ENCODE measurements around the gene DUOX2. TPM values are rescaled to one million over a fixed set of nuclear protein-coding genes. Genes with fewer than 3 reads are reported as not detected.

Gene DUOX2
- total RNA-seq, 3 donors from 2014 or later (not counting 1 experiment from before 2014, with no cell fraction given) = 2.5 TPM; not detected in 2

GRCh38 chr15:45155739-45156138 lies 41.8 kb upstream of the DUOX2 start:
- H3K27ac Mint-ChIP-seq = no peak overlapping the region
- H3K27ac ChIP-seq (ENCODE audit: low read length) = no peak overlapping the region
- H3K9me3 Mint-ChIP-seq = no peaks in the 10 kb centered on the region
- H3K4me1 Mint-ChIP-seq = peaks cover 14 to 32% of the 10 kb centered on the region in 2 donors
- H3K4me1 ChIP-seq (ENCODE audit: control insufficient read depth, insufficient read depth, low read length) = no peaks in the 10 kb centered on the region
- no peaks in the 10 kb centered on the region for H3K27me3 Mint-ChIP-seq (ENCODE audit: low read depth in 2 of 2)
- ATAC-seq (no peak), DNase-seq (no peak)
- no peak for TF ChIP-seq CTCF (IDR thresholded peaks at IDR 0.05)
- no peaks in the 10 kb centered on the region for H3K9me3 ChIP-seq (ENCODE audit: control insufficient read depth, insufficient read depth, low read length)
- no peak overlapping the region for H3K4me3 ChIP-seq (ENCODE audit: low read length)
- 89% methylated on average over 8 of the region's 8 CpGs for WGBS (ENCODE audit: insufficient coverage)
- no peak overlapping the region for H3K4me3 Mint-ChIP-seq
- intact Hi-C loops (cut with micrococcal nuclease) = no loop called here
- no peaks in the 10 kb centered on the region for H3K36me3 Mint-ChIP-seq
- peaks cover 3% of the 10 kb centered on the region for H3K36me3 ChIP-seq (ENCODE audit: control insufficient read depth, insufficient read depth, low read length)
- no peaks in the 10 kb centered on the region for H3K27me3 ChIP-seq (ENCODE audit: control insufficient read depth, insufficient read depth, low read length)

GRCh38 chr15:45151998-45152828 lies 38.2 kb upstream of the DUOX2 start:
- H3K4me1 Mint-ChIP-seq = peaks cover 0 to 21% of the 10 kb centered on the region in 2 donors
- 97% methylated on average over 36 of the region's 36 CpGs for WGBS (ENCODE audit: insufficient coverage)
- no peak overlapping the region for H3K4me3 Mint-ChIP-seq
- Histone ChIP-seq H3K9me3 (ENCODE audit: control insufficient read depth, insufficient read depth, low read length) (no peaks in the 10 kb centered on the region), H3K36me3 (ENCODE audit: control insufficient read depth, insufficient read depth, low read length) (peaks cover 3% of the 10 kb centered on the region), H3K4me1 (ENCODE audit: control insufficient read depth, insufficient read depth, low read length) (no peaks in the 10 kb centered on the region), H3K27me3 (ENCODE audit: control insufficient read depth, insufficient read depth, low read length) (no peaks in the 10 kb centered on the region), H3K27ac (ENCODE audit: low read length) (no peak overlapping the region), H3K4me3 (ENCODE audit: low read length) (no peak overlapping the region)
- no peaks in the 10 kb centered on the region for H3K27me3 Mint-ChIP-seq (ENCODE audit: low read depth in 2 of 2)
- no peak overlapping the region for H3K27ac Mint-ChIP-seq
- ATAC-seq (no peak), DNase-seq (no peak)
- no peaks in the 10 kb centered on the region for H3K9me3 Mint-ChIP-seq
- intact Hi-C loops (cut with micrococcal nuclease) = no loop called here
- no peaks in the 10 kb centered on the region for H3K36me3 Mint-ChIP-seq
- no peak for TF ChIP-seq CTCF (IDR thresholded peaks at IDR 0.05)

- Mint-ChIP-seq H3K27me3 (ENCODE audit: low read depth in 2 of 2) (no peaks in the 10 kb centered on the region), H3K9me3 (no peaks in the 10 kb centered on the region), H3K4me1 (peaks cover 0 to 16% of the 10 kb centered on the region in 2 donors), H3K4me3 (no peak overlapping the region), H3K36me3 (no peaks in the 10 kb centered on the region), H3K27ac (no peak overlapping the region)
- Histone ChIP-seq H3K27ac (ENCODE audit: low read length) (no peak overlapping the region), H3K4me3 (ENCODE audit: low read length) (no peak overlapping the region), H3K36me3 (ENCODE audit: control insufficient read depth, insufficient read depth, low read length) (peaks cover 3% of the 10 kb centered on the region), H3K27me3 (ENCODE audit: control insufficient read depth, insufficient read depth, low read length) (no peaks in the 10 kb centered on the region), H3K9me3 (ENCODE audit: control insufficient read depth, insufficient read depth, low read length) (no peaks in the 10 kb centered on the region), H3K4me1 (ENCODE audit: control insufficient read depth, insufficient read depth, low read length) (no peaks in the 10 kb centered on the region)
- no peak for DNase-seq
- 97% methylated on average over 6 of the region's 6 CpGs for WGBS (ENCODE audit: insufficient coverage)
- intact Hi-C loops (cut with micrococcal nuclease) = no loop called here
- no peak for TF ChIP-seq CTCF (IDR thresholded peaks at IDR 0.05)
- no peak for ATAC-seq
Observed at GRCh38 chr15:45150997-45151396, 37.0 kb upstream of the DUOX2 start.
